ENCODE measurements around the gene IL15RA.
A peak's percentile ranks its signal among the peaks of the same experiment; 100 is the strongest.

Gene IL15RA

DNA sequence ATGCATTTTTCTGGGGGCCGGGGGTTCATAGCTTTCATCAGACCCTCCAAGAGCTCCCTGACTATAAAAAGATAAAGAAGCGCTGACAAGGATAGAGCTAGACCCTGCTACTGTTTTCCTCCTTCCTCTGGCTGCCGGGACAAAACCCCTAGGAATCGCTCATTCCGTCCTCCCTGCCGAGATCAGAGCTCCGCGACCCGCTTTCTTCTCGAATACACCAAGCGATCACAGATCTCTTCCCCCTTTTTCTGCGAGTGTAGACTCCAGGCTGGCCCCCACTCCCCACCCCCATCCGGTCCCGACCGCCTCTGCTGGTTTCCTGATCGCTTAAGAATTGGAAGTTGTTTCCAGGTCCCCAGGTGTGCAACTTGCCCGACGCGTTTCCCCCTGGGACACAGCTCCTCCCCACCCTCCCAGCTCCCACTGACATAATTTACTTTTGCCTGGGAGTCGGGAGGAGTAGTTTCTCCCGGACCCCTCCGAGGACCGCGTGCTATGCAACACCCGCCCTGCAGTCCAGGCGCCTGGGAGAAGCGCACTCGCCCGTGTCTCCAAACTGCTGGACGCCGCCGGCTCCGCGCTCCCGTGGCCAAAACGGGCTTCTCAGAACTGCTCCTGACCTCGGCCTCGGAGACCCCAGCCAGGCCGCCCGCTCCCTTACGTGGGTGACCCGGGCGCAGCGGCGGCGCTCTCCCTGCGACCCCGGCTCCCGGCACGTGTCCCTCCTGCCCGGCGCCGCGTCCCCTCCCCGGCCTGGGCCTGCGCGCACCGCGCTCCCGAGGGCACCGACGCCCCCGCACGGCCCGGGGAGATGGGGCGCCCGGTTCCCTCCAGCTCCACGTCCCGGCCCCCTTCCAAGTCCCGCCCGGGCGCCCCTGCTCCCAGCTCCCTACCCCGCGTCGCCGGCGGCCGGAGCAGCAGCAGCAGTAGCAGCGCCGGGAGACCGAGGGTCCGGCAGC lies 552 bp downstream of the IL15RA start:
- no peaks in the 10 kb centered on the region for H4K20me1 ChIP-seq (ENCODE audit: insufficient read depth, low read length)
- H2AFZ ChIP-seq (ENCODE audit: low read depth, low read length), result peak overlapping the region; percentile 88
- peaks cover 37% of the 10 kb centered on the region for H3K27me3 ChIP-seq (ENCODE audit: insufficient read depth, low read length, poor library complexity)
- H3K9ac ChIP-seq (ENCODE audit: low read depth, low read length), result peak overlapping the region; percentile 73
- peaks cover 23% of the 10 kb centered on the region for H3K4me1 ChIP-seq (ENCODE audit: insufficient read depth, low read length)
- TF ChIP-seq, protein P1, sequence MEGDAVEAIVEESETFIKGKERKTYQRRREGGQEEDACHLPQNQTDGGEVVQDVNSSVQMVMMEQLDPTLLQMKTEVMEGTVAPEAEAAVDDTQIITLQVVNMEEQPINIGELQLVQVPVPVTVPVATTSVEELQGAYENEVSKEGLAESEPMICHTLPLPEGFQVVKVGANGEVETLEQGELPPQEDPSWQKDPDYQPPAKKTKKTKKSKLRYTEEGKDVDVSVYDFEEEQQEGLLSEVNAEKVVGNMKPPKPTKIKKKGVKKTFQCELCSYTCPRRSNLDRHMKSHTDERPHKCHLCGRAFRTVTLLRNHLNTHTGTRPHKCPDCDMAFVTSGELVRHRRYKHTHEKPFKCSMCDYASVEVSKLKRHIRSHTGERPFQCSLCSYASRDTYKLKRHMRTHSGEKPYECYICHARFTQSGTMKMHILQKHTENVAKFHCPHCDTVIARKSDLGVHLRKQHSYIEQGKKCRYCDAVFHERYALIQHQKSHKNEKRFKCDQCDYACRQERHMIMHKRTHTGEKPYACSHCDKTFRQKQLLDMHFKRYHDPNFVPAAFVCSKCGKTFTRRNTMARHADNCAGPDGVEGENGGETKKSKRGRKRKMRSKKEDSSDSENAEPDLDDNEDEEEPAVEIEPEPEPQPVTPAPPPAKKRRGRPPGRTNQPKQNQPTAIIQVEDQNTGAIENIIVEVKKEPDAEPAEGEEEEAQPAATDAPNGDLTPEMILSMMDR (IDR thresholded peaks at IDR 0.05; ENCODE audit: borderline replicate concordance, extremely low read depth, low read length, poor library complexity, severe bottlenecking), result no peak
- peak; percentile 61 for TF ChIP-seq EZH2 (IDR thresholded peaks at IDR 0.05; ENCODE audit: borderline replicate concordance, low read depth, low read length, severe bottlenecking)
- no peaks in the 10 kb centered on the region for H3K9me3 ChIP-seq (ENCODE audit: insufficient read depth, low read length, severe bottlenecking)
- 0 out of 2 replicates have a peak overlapping the region, but pooled peaks have one; percentile 11 for H3K27ac ChIP-seq (ENCODE audit: low read length)
- no peaks in the 10 kb centered on the region; the same call in 1 of the 2 replicates for H3K36me3 ChIP-seq (ENCODE audit: insufficient read depth, low read length)
- H3K4me2 ChIP-seq (ENCODE audit: insufficient read depth, low read length), result peak overlapping the region; percentile 100
- H3K4me3 ChIP-seq (ENCODE audit: low read depth in 1 of 2, low read length in 2 of 2), result peak overlapping the region; percentile 80 to 100
- DNase-seq (peak; percentile 62), ATAC-seq (ENCODE audit: insufficient read depth, low read depth) (peak; percentile 57)
- H3K79me2 ChIP-seq (ENCODE audit: insufficient read depth, low read length), result no peaks in the 10 kb centered on the region

DNA sequence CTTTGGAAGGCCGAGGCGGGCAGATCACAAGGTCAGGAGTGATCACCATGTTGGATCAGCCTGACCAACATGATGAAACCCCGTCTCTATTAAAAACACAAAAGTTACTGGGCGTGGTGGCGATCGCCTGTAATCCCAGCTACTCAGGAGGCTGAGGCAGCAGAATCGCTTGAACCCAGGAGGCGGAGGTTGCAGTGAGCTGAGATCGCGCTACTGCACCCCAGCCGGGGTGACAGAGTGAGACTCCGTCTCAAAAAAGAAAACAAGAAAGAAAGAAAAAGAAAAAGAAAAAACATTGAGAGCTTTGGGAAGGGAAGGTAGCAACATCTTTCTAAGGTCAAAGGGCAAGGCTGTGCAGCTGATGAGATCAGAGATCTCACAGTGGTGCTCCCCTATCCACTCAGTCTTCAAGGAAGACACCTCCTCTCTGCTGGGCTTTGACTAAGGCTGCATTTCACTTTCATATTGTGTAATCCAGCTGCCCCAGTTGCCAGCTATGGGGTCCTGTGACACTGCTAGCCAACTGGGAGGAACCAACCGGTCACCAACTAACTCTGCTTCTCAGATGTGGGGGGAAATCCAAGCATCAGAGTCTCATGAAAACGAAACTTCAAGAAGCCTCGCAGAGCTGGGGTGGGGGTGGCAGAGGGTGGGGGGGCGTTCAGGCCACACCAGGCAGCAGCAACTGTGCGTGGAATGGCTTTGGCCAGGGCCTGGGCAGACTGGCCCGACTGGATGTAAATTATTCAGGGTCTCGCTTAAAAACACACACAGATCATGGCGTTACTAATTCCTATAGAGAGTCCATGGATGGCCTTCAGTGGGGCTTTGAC lies 1.5 kb downstream of the IL15RA start:
- Histone ChIP-seq H3K4me1 (ENCODE audit: insufficient read depth, low read length) (peaks cover 23% of the 10 kb centered on the region), H3K4me3 (ENCODE audit: low read depth in 1 of 2, low read length in 2 of 2) (peak overlapping the region in 1 of 2 experiments; percentile 100; a peak in 2 of 4 replicates), H4K20me1 (ENCODE audit: insufficient read depth, low read length) (no peaks in the 10 kb centered on the region), H3K9ac (ENCODE audit: low read depth, low read length) (no peak overlapping the region; the same call in 1 of the 2 replicates), H2AFZ (ENCODE audit: low read depth, low read length) (no peak overlapping the region), H3K79me2 (ENCODE audit: insufficient read depth, low read length) (no peaks in the 10 kb centered on the region), H3K36me3 (ENCODE audit: insufficient read depth, low read length) (no peaks in the 10 kb centered on the region; the same call in 1 of the 2 replicates), H3K27me3 (ENCODE audit: insufficient read depth, low read length, poor library complexity) (peaks cover 37% of the 10 kb centered on the region), H3K4me2 (ENCODE audit: insufficient read depth, low read length) (peak overlapping the region; percentile 100), H3K27ac (ENCODE audit: low read length) (no peak overlapping the region), H3K9me3 (ENCODE audit: insufficient read depth, low read length, severe bottlenecking) (no peaks in the 10 kb centered on the region)
- TF ChIP-seq, protein P1 (IDR thresholded peaks at IDR 0.05; ENCODE audit: borderline replicate concordance, extremely low read depth, low read length, poor library complexity, severe bottlenecking), result no peak
- DNase-seq (peak; percentile 42), ATAC-seq (ENCODE audit: insufficient read depth, low read depth) (no peak; the same call in 2 of the 3 replicates)

DNA sequence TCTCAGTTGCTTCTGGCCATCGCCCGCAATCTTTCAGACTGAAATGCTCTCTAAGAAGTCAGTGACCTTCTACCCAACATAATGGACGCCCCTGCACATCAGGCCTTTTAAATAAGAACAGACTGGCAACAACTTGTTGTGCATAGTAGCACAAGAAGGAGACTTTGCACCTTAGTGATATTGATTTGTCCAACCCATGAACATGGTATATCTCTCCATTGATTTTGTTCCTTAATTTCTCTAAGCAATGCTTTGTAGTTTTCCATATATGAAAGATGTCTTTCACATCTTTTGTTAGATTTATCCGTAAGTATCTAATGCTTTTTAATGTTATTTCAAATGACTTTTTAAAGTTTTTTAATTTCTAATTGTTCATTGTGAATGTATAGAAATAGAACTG lies 4.3 kb downstream of the IL15RA start:
- Histone ChIP-seq H3K27me3 (ENCODE audit: insufficient read depth, low read length, poor library complexity) (peaks cover 23% of the 10 kb centered on the region), H3K4me2 (ENCODE audit: insufficient read depth, low read length) (no peak overlapping the region), H3K4me1 (ENCODE audit: insufficient read depth, low read length) (peaks cover 19% of the 10 kb centered on the region), H3K4me3 (ENCODE audit: low read depth in 1 of 2, low read length in 2 of 2) (no peak overlapping the region), H3K36me3 (ENCODE audit: insufficient read depth, low read length) (no peaks in the 10 kb centered on the region; the same call in 1 of the 2 replicates), H4K20me1 (ENCODE audit: insufficient read depth, low read length) (no peaks in the 10 kb centered on the region), H2AFZ (ENCODE audit: low read depth, low read length) (no peak overlapping the region), H3K79me2 (ENCODE audit: insufficient read depth, low read length) (no peaks in the 10 kb centered on the region), H3K9me3 (ENCODE audit: insufficient read depth, low read length, severe bottlenecking) (no peaks in the 10 kb centered on the region), H3K9ac (ENCODE audit: low read depth, low read length) (no peak overlapping the region), H3K27ac (ENCODE audit: low read length) (no peak overlapping the region)
- ATAC-seq (ENCODE audit: insufficient read depth, low read depth) (no peak), DNase-seq (no peak)
- TF ChIP-seq, protein P1 (IDR thresholded peaks at IDR 0.05; ENCODE audit: borderline replicate concordance, extremely low read depth, low read length, poor library complexity, severe bottlenecking), result no peak
- TF ChIP-seq EZH2 (IDR thresholded peaks at IDR 0.05; ENCODE audit: borderline replicate concordance, low read depth, low read length, severe bottlenecking), result no peak
